ENCODE results near the gene SVOP. TPM values are rescaled to one million over a fixed set of nuclear protein-coding genes. Genes with fewer than 3 reads are reported as not detected.
"Not testable (repeated sequence)": the region's sequence is repeated elsewhere in the genome, so short reads cannot be mapped to it uniquely, and the experiment has no call there.

Gene SVOP, protein sequence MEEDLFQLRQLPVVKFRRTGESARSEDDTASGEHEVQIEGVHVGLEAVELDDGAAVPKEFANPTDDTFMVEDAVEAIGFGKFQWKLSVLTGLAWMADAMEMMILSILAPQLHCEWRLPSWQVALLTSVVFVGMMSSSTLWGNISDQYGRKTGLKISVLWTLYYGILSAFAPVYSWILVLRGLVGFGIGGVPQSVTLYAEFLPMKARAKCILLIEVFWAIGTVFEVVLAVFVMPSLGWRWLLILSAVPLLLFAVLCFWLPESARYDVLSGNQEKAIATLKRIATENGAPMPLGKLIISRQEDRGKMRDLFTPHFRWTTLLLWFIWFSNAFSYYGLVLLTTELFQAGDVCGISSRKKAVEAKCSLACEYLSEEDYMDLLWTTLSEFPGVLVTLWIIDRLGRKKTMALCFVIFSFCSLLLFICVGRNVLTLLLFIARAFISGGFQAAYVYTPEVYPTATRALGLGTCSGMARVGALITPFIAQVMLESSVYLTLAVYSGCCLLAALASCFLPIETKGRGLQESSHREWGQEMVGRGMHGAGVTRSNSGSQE
- 0.31 TPM for polyA plus RNA-seq (ENCODE audit: insufficient read length)

DNA sequence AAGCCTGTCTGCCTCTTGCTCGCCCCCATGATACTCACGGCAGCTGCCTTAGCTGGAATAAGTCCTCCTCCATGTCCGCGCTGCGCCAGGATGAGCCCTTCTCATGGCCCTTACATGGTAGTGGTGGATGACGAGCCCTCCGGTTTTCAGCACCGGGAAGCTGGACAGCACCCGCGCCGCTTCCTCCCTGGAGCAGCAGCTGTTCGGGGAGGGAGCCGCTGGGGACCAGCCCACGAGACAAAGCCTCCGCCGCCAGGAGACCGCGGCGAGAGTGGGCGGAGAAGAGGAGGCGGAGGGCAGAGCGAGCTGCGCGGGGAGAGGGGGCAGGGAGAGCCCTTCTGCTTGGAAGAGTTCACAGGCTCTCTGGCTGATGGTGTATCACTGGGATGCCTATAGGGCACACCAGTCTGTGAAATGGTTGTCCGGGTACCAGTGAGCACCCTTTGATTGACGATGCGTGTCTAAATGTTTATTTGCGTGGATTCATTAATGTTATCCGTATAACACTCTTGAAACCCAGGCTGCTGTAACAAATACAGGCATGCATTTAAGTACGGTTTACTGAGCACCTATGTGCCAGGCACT is at the start of gene SVOP:
TSS of gene SVOP (minus strand) at position 273 of the 585 bp plus-strand sequence. CDS start at position 73, 200 bp downstream.
- DNase-seq: peak; percentile 74

DNA sequence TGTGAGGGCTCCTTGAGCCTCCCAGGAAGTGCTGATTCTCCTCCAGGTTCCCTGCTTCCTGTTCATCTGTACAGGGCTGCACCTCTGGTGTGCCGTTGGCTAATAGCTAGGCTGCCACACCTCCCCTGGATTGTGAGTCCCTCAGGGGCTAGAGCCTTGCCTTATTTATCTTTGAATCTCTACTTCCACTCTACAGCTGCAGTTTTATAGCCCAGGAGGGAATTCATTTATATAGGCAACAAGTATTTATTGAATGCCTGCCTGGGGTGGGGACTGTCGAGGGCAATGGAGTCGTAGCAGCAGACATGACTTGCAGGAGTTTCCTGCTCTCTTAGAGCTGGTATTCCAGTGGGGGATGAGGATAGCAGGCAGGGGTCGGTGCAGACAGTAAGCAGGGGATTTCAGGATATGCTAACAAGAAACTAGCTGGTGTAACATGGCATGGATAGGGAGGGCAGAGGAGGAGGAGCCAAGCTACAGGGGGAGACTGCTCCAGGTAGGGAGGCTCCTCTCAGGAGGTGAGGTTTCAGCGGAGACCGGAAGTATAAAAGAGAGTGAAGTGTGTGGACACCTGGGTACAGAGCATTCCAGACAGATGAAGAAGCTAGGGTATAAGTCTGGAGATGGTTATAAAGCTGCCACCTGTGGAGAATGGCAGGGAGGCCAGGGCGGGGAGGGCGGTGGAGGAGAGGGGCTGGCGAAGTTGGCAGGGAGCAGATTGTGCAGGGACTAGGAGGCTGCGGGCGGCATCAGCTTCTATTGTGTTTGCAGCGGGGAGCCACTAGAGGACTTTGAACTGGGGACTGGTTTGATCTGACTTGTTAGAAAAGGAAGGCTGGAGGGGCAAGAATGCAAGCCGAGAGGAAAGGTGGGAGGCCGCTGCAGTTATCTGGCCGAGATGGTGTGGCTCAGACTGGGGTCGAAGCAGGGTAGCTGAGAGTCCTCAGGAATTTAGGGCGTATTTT is 48.7 kb upstream of the SVOP start:
- no peak for DNase-seq

DNA sequence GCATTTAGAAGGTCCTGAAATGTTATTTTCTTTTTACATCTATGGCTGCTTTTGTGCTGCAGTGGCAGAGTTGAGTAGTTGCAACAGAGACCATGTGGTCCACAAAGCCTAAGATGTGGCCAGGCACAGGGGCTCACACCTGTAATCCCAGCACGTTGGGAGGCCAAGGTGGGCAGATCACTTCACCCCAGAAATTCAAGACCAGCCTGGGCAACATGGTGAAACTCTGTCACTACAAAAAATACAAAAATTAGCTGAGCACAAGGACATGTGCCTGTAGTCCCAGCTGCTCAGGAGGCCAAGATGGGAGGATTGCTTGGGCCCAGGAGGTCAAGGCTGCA is 45.0 kb upstream of the SVOP start:
- DNase-seq: no peak

DNA sequence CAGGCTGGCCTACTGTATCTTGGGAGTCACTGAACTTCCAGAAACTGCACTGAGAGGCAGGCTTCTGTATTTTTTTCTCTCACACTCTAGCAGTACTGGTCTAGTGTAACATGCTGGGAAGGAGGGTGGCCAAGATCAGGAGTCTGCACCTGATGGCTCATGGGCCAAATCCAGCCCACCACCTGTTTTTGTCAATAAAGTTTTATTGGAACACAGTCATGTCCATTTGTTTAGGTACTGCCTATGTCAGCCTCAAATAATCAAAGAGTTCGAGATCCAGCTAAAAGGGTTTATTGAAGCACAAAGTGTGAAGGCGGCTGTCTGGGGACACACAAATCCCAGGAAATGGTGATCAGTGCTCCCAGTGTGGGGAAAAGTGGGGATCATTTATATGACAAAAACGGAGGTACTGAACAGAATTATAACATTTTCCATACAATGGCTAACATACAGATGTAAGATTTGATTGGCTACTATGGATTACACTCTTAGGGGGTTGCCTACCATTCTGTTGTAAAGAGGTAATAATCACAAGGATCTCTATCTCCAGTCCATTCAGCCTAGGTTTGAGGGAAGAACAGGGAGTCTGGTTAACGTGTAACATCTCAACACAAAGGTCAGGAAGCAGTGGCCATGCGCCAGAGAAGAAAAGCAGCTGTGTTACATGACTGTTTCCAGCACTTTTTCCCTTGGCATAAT is 44.4 kb upstream of the SVOP start:
- no peak for DNase-seq

DNA sequence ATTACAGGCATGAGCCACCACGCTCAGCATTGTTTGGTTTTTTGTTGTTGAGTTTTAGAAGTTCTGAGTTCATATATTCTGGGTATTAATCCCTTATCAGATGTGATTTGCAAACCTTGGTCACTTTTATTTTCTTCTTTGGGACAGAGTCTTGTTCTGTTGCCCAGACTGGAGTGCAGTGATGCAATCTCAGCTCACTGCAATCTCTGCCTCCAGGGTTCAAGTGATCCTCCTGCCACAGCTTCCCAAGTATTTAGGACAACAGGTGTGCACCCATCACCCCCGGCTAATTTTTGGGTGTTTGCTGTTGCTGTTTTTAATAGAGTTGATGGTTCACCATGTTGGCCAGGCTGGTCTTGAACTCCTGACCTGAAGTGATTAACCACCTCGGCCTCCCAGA is 43.3 kb upstream of the SVOP start:
- no peak for DNase-seq

DNA sequence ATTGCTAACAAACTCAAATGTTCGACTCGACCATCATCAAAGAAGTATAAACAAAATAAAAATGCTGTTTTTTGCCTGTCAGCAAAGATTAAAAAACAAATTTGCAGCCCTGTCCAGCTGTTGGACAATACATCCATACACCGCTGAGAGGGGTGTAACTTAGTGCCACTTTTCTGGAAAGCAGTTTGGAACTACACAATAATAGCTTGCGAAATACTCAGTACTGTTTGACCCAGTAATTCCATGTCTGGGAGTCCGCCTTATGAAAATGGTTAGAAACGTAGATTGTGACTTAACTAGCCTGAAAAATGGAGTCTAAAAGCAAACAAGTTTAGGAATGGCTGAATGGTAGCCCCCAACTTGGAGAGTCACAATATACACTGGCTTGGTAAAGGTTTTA is 37.9 kb upstream of the SVOP start:
- no peak for DNase-seq

DNA sequence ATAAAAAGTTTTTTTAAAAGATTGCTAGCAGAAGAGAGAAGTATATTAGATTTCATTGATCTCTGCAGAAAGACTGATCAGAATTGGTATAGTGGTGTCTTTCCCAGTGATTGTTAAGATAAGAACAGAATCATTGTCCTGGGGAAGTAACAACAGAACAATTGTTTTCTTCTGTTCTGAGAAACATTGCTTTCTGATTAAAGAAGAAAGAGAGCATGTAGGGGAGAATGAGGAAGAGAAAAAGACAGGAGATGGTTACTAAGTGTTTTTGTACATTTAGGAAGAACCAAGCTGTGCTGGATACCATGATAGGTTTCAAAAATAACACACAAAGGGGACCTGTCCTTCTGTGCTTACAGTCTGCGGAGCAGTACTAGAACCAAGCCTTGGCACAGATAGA is 36.5 kb upstream of the SVOP start:
- DNase-seq: no peak

DNA sequence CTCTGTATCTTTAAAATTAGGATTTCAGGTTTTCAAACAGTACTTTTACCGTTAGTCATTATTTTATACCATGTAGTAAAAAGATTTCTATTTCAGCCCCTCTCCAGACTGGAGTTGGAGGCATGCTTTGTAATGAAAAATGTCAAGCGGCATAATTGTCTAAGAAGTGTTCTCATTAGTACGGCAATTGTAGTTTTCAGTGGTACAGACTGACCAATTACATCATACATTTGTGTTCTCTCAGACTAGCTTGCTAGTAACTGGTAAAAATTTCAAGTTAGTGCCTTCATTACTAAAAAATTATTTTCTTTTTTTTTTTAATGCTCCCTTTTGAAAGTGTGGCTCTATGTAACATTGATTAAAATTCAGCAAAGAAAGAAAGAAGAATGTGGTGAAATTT is 36.0 kb upstream of the SVOP start:
- DNase-seq: no peak

DNA sequence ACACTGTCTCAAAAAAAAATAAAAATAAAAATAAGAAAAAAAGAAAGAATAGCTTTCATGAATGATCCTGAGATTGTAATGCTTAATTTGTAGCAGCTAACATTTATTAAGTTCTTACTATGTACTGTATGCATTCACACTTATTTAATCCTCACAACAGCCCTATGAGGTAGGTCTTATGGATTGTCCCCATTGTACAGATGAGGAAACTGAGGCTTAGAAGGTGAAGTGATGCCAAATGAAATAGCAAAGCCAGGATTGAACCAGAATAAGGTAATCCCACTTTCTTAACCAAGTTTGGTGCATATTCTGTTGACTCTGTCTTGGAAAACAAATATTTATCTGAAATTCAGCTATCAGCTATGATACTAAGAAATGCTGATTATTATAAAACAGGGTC is 33.7 kb upstream of the SVOP start:
- DNase-seq: no peak

DNA sequence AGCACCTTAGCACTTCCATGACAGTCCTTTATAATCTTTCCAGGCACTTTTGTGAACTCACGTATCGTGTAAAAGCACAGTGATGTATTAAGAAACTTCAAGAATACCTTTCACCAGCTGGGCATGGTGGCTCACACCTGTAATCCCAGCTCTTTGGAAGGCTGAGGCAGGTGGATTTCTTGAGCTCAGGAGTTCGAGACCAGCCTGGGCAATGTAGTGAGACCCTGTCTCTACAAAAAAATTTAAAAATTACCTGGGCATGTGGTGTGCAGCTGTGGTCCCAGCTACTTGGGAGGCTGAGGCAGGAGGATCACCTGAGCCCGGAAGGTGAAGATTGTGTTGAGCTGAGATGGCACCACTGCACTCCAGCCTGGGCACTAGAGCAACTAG is 33.3 kb upstream of the SVOP start:
- DNase-seq: not testable (repeated sequence)

DNA sequence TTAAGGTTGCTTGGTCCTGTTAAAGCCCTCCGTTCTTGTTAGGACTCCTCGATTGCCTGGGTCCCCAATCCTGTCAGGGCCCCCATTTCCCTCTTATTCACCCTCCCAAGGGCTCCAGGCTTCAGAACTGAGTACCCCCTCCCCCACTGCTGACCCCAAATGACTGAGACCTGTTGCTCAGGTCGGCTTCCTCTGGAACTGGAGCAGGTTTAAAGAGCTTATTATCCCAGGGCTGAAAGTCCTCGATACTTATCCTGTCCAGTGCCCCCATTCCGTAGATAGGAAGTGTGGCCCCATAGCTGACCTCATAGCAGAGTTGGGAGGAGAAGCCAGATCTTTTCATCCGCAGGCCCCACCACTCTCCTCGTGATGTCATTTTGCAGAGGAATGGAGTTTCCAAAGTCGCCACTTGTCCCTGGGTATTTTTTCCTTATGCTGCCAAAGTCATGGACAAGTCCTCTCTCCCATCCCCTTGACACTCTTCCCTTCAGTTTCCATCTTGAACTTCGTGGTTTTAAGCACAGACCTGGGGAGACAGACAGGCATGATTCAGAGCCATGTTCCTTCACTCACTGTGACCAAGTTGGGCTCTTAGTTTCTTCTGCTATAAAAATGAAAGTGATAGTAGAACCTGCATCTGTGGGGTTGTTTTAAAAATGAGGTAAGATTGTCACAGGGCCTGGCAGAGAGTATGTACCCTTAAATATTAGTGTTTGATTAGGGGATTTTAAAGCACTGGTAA is 32.7 kb upstream of the SVOP start:
- DNase-seq: no peak

DNA sequence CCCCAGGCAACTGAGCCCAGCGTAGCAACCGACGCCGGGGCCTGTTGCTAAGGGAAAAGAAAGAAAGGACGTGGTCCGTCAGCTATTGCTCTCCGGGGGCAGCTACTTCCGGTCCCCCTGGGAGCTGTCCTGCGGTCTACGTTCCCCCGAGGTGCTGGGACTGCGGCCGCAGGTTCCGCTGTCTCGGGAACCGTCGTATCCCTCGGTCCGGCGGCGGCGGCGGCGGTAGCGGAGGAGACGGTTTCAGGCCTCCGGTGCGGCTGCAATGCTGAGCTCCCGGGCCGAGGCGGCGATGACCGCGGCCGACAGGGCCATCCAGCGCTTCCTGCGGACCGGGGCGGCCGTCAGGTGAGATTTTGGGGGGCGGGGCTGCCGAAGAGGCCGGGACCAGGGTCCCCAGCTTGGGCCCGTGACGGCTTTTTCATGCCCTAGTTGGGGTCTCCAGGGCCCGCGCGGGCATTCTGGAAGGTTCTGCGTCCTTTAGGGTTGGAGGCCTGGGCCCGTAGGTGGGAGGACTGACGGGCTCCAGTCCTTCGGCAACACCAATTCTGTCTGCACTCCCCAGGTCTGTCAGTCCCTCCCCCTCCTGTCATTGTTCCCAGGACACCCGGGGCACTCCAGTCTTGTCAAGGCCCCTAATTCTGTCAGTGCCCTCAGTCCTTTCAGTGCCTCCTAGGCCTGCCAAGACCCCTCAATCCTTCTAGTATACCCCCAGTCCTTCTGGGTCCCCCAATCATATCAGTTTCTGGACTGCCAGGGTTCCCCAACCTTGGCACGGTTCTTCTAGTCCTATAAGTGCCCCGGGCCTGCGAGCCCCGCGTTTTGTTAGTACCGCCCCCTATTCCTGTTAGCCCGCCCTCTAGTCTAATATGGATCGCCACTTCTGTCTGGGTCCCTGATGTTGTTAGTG is 31.8 kb upstream of the SVOP start, which contains the start of gene USP30:
TSS of gene USP30 (plus strand) at position 163 of the 910 bp plus-strand sequence. CDS start at position 266, 103 bp downstream.
- DNase-seq: peak; percentile 90

DNA sequence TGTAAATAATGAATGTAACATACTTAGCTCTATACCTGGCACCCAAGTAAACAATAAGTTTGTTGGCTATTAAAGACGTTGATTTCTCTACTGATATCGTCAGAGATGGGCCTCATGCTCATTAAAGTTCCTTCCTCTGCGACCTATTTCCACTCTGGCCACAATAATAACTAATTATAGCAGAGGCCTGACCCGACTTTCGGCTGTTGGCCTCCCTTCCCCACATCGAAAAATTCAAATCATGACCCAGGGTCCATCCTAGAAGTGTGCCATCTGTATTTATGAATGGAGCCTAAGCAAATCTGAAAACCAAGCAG is 31.2 kb upstream of the SVOP start:
- no peak for DNase-seq

DNA sequence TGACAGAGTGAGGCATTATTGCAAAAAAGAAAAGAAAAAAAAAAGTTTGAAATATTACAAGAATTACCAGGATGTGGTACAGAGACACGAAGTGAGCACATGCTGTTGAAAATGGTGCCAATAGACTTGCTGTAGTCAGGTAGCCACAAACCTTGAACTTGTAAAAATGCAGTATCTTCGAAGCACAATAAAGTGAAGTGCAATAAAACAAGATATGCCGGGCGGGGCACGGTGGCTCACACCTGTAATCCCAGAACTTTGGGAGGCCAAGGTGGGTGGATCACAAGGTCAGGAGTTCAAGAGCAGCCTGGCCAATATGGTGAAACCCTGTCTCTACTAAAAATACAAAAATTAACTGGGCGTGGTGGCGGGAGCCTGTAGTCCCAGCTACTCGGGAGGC is 28.9 kb upstream of the SVOP start:
- not testable (repeated sequence) for DNase-seq

DNA sequence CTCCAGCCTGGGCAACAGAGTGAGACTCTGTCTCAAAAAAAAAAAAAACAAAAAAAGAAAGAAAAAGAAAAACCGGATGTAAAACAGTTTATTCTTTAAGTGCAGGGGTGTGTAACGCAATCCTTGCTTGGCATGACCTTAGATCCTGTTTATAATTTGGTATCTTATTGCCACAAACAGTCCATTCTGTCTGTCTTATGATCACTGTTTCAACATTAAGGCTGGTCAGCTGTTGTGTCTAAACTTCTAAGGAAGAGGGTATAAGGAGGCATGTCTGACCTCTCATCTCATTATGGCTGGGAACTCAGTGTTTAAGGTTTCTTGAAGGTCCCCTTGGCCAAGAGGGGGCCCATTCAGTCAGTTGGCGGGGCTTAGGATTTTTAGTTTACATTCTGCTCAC is 27.8 kb upstream of the SVOP start:
- not testable (repeated sequence) for DNase-seq

DNA sequence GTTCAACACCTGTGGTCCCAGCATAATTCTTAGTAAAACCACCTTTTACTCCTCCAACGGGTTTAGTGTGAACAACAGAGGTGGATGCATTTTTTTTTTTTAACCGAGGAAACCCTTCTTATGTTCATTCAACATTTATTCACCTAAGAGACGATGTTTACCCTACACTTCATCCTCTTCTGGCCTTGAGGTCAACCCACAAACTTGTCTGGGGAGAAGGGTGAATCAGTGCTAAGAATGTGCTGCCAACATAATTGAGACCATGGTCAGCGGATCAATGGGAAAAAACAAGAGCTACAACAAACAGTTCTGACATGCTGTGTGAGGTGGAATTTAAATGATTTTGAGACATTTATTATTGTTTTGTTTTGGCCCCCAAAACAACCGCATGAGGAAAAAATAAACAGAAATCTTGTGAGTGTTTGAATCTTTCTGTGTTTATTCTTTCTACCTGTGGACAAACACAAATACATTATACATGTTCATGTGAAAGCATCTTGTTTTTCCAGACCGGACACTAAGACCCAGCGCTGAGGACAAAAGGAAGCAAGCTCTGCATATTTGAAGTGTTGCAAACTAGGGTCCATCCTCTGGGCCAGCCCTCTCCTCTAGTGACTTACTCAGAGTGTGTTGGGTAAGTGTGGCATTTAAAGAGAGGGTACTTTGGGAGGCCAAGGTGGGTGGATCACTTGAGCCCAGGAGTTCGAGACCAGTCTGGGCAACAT is 26.4 kb upstream of the SVOP start:
- no peak for DNase-seq

DNA sequence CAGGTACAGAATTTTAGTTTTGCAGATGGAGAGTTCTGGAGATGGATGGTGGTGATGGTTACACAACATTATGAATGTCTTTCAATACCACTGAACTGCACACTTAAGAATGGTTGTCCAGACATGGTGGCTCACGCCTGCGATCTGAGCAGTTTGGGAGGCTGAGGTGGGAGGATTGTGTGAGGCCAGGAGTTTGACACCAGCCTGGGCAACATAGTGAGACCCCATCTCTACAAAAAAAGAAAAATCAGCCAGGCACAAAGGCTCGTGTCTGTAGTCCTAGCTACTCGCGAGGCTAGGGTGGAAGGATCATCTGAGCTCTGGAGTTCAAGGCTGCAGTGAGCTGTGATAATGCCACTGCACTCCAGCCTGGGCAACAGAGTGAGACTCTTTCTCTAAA is 23.4 kb upstream of the SVOP start:
- no peak for DNase-seq

DNA sequence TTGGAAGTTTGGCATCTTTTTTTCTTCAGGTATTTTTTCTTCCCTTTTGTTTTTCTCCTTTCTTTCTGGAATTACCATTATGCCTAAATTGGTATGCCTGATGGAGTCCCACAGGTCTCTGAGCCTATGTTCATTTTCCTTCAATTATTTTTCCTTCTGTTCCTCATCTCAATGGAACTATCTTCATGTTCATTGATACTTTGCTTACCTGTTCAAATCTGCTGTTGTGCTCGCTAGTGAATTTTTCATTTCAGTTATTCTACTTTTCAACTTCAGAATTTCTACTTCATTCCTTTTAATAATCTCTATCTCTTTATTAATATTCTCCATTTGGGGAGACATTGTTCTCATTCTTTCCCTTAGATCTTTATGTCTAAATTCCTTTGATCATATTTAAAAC is 16.1 kb upstream of the SVOP start:
- DNase-seq: no peak

Data from hindlimb muscle (tissue), 1 donor.